Brain microvascular endothelial cell (primary cell): ENCODE measurements around the gene LSM12.

Experiments used
- DNase-seq: peaks from one replicate; pipeline ENCODE4 v3.0.0-alpha.2; 2020
- H3K27ac ChIP-seq: fragments of 250-450 bp; sonication (Bioruptor Pico); 2 replicates; pipeline ENCODE4 v1.5.1; 2020; ENCODE audit warnings: mild to moderate bottlenecking, moderate library complexity
- H3K27me3 ChIP-seq: fragments of 250-450 bp; sonication (Bioruptor Pico); replicated peaks from 2 replicates; pipeline ENCODE4 v1.5.1; 2020; ENCODE audit warnings: mild to moderate bottlenecking
- H3K36me3 ChIP-seq: fragments of 250-450 bp; sonication (Bioruptor Pico); replicated peaks from 2 replicates; pipeline ENCODE4 v1.5.1; 2020; ENCODE audit warnings: mild to moderate bottlenecking
- H3K4me3 ChIP-seq: 2 replicates; pipeline ENCODE4 v1.5.1; 2011; ENCODE audit warnings: low read depth, mild to moderate bottlenecking, control low read depth, low read length, moderate library complexity
- in situ Hi-C: cut with HindIII; loops from 2 replicates; pipeline ENCODE4 v1.10.0; 2017; ENCODE audit warnings: low sequenced_read_pairs, low pct_ligation_motif_present
- TF ChIP-seq, protein P1 (sequence below): IDR thresholded peaks from 2 replicates; pipeline ENCODE4 v1.5.1; 2011; ENCODE audit warnings: low read depth, mild to moderate bottlenecking, moderate library complexity, low read length, control low read depth, inconsistent platforms; ENCODE audit errors: missing control alignments

The LSM12 gene

DNA sequence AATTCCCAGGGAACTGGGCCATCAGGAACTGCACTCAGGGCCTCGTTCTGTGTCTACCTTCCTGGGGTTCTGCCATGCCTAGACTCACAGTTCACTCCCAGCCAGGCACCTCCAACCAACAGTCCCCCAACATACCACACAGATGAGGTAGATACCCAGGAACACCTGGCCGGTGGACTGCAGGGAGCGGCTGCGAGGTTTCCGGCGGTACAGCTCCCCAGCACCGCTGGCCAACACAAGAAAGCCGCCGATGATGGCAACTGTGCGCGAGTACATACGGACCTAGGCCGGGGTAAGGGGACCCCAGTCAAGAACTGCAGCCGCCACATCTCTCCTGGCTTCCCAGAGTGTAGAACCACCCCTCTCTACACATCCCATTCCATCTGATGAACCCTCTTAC, 53.6 kb downstream of the LSM12 start:
- TF ChIP-seq, protein P1, sequence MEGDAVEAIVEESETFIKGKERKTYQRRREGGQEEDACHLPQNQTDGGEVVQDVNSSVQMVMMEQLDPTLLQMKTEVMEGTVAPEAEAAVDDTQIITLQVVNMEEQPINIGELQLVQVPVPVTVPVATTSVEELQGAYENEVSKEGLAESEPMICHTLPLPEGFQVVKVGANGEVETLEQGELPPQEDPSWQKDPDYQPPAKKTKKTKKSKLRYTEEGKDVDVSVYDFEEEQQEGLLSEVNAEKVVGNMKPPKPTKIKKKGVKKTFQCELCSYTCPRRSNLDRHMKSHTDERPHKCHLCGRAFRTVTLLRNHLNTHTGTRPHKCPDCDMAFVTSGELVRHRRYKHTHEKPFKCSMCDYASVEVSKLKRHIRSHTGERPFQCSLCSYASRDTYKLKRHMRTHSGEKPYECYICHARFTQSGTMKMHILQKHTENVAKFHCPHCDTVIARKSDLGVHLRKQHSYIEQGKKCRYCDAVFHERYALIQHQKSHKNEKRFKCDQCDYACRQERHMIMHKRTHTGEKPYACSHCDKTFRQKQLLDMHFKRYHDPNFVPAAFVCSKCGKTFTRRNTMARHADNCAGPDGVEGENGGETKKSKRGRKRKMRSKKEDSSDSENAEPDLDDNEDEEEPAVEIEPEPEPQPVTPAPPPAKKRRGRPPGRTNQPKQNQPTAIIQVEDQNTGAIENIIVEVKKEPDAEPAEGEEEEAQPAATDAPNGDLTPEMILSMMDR: no peak
- no peak overlapping the region for H3K27ac ChIP-seq
- in situ Hi-C loops: no loop called here
- H3K36me3 ChIP-seq: no peaks in the 10 kb centered on the region
- no peak for DNase-seq
- H3K27me3 ChIP-seq: no peaks in the 10 kb centered on the region
- H3K4me3 ChIP-seq: no peak overlapping the region

DNA sequence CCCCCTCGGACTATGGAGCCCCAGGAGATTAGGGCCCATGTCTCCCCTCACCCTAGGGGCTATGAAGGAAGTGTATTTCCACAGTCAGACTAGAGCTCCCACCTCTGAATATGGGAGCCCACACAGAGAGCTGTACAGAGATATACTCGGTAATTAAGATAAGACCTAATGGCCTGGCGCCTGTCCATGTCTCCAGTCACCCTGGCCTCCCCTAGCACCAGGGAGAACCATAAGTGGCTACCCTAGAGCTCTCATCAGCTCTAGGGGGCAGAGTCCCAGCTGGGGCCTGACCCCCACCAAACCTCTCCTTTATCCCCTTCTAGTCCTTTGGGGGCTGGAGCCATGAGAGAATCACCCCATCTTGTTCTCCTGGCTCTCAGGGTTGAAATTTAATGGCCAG, 54.1 kb downstream of the LSM12 start:
- TF ChIP-seq, protein P1: no peak
- no peak for DNase-seq

DNA sequence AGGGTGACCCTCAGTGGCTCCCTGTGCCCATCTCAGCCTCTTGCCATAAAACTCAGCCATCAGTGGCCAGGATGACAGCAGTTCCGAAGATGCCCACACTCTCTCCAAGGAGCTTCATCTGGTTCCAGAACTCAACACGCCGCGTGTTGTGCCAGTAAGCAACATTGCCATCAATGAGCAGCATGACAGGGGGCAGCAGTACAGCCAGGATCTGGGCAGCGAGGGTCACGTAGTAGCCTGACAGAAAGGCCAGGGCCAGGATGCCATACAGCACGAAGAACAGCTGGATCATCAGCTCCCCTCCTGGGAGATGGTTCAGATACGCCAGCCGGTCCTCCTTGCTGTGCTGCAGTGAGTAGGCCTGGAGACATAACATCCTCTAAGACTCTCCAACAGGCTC, 54.6 kb downstream of the LSM12 start:
- no peak overlapping the region for H3K27ac ChIP-seq
- DNase-seq: no peak

More for the DNA sequence above, 54.1 kb downstream of the LSM12 start:
- Histone ChIP-seq H3K36me3 (no peaks in the 10 kb centered on the region), H3K27ac (no peak overlapping the region), H3K4me3 (no peak overlapping the region), H3K27me3 (no peaks in the 10 kb centered on the region)
- in situ Hi-C loops: no loop called here

DNA sequence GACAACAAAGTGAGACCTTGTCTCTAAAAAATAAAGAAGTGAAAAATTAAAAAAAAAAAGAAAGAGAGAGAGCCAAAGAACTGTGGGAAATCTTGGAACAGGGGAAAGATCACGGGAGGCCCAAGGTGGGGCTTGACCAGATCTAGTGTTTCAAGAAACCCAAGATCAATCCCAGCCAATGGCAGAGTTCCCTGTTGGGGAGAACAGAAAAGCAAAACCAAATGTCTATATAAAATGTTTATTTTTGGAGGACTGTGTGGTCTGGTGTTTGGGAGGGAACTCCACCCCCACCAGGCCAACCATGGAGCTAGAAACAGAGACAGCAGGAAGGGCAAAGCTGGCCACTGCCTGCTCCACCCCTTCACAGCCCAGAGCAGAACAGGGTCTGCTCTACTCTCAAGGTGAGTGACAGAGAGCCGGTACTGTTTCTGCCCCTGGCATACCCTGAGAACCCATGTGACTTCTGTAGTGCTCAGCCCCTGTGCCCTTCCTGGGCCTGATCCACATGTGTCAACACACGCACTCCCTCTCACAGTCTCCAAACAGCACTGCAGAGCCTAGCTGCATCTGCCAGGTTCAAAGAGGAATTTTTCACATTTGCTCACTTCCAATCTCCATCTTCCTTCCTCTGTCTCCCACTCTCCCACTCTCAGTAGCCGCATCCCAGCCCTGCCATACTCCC, 55.4 kb downstream of the LSM12 start:
- Histone ChIP-seq H3K4me3 (no peak overlapping the region), H3K27me3 (no peaks in the 10 kb centered on the region), H3K36me3 (no peaks in the 10 kb centered on the region), H3K27ac (no peak overlapping the region)
- in situ Hi-C loops: no loop called here
- no peak for DNase-seq
- TF ChIP-seq, protein P1: no peak

More for the DNA sequence above, 54.6 kb downstream of the LSM12 start:
- H3K4me3 ChIP-seq: no peak overlapping the region
- H3K36me3 ChIP-seq: no peaks in the 10 kb centered on the region
- no peaks in the 10 kb centered on the region for H3K27me3 ChIP-seq
- in situ Hi-C loops: no loop called here
- TF ChIP-seq, protein P1: no peak

DNA sequence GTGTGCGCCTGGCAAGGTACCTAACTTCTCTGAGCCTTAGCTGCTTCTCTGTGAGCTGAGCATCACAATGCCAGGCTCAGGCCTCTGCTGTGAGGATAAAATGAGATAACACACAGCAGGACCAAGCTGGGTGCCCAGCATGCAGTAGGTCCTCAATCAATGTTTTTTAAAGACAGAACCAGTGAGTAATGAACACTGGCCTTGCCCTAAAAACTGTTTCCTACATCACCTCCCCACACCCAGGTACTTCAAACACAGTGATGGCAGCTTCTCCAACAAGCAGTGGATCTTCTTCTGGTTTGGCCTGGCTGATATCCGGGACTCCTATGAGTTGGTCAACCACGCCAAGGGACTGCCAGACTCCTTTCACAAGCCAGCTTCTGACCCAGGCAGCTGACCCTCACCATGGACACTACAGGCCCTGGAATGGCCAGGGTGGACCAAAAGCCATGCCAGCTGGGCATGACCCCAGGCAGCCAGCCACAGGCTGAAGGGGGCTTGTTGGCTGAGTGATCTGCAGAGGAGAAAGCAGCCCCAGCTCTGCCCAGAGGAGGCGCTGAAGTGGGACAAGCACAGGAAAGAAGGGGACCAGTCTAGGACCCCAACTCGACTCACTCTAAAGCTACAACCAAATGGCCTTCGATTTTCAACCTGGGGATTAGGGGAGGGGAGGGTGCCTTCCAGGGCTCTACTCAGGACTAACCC, 58.1 kb downstream of the LSM12 start:
- no peaks in the 10 kb centered on the region for H3K27me3 ChIP-seq
- H3K36me3 ChIP-seq: no peaks in the 10 kb centered on the region
- in situ Hi-C loops: no loop called here
- TF ChIP-seq, protein P1: no peak
- H3K4me3 ChIP-seq: no peak overlapping the region
- no peak overlapping the region for H3K27ac ChIP-seq
- no peak for DNase-seq
